Limb (tissue), 2 donors: ENCODE data around the gene MTCH2.
"Not testable (repeated sequence)": the region's sequence is repeated elsewhere in the genome, so short reads cannot be mapped to it uniquely, and the experiment has no call there.

Source experiments
- DNase-seq, 2 donors: peaks; one replicate each; pipeline ENCODE4 v3.0.0-alpha.2; 2016; ENCODE audit errors: extremely low spot score in 2 of 2

The MTCH2 gene

DNA sequence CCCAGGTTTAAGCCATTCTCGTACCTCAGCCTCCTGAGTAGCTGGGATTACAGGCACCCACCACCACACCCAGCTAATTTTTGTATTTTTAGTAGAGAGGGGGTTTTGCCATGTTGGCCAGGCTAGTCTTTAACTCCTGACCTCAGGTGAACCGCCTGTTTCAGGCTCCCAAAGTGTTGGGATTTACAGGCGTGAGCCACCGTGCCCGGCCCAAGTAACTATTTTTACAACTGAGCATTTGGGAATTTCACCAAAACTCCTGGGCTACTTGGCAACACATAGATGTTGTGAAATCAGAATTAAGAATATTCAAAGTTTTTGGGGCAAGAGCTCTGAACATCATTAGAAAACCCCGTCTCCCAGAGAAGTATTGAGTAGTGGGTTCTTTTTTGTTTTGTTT lies 1.9 kb downstream of the MTCH2 start:
- not testable (repeated sequence) for DNase-seq

DNA sequence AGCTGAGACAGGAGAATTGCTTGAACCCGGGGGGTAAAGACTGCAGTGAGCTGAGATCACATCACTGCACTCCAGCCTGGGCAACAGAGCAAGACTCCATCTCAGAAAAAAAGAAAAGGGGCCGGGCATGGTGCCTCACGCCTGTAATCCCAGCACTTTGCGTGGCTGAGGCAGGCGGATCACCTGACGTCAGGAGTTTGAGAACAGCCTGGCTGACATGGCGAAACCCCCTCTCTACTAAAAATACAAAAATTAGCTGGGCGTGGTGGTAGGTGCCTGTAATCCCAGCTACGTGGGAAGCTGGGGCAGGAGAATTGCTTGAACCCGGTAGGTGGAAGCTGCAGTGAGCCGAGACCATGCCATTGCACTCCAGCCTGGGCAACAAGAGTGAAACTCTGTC lies 6.0 kb downstream of the MTCH2 start:
- DNase-seq = not testable (repeated sequence)

DNA sequence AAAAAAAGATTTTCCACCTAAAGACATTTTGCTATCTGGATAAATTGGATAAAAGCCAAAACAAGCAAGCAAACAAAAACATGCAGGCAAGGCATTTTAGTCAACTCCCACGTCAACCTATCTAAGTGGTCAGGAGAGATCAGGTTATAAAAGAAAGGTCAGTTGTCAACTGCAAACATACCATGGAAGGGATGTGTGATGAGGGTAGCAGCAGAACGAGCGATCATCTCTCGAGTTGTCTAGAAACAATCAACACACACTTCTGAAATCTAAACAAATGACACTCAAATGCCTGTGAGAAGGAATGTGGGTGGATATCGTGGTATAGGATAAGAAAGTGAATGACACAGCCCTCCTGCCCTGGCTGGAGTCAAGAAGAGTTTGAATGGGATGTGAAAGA lies 10.9 kb downstream of the MTCH2 start:
- no peak for DNase-seq

DNA sequence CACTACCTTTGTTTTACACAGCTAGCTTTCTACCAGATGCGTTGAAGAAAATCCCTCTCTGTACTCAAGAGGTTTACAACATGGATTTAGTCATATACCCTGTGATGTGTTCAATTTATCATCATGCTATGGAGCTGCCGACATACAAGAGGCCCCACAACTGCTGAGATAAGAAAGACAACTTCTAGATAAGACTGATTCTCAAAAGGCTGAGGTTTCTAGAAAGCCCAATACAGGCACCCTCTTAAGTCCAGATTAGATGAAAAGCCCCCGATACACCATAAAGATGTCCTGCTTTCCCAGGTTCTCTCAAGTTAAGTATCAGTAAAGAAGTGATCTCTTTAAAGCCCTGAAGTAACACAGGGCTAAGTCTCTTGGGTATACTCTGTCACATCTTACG lies 14.3 kb downstream of the MTCH2 start:
- DNase-seq = no peak

DNA sequence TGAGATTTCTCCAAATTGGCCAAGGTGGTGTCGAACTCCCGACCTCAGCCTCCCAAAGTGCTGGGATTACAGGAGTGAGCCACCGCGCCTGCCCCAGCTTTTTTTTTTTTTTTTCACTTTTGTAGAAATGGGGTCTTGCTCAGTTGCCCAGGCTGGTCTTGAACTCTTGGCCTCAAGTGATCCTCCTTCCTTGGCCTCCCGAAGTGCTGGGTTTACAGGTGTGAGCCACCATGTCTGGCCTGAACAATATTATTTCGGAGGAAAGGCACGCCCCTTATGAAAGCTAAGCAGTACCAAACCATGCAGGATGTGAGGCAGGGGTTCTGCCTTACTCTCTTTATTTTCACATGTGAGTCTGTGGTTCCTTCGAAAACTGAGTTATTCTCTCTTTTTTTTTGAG lies 16.1 kb downstream of the MTCH2 start:
- no peak for DNase-seq

DNA sequence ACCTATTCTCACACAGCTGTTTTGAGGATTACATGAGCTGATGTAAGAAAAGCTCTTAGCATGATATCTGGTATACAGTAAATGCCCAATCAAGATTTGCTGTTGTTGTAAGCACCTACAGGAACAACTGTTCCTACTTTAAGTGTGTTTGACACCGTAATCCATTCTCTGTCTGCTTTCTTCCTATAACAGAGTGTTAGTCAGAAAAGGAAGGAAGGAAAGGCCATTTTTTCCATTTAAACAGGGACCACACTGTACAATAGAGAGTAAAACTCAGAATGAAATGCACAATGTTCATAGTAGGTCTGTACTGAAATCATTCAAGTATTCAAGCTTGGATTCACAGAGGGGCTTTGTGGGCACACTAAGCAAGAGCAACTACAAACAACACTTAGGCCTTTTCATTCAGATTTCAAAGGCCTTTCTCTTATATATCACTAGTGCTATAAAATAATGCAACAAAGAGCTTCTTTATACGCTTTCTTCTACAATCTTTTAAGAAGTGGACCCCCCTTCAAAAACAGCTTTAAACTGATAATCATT lies 21.5 kb downstream of the MTCH2 start:
- DNase-seq = no peak

DNA sequence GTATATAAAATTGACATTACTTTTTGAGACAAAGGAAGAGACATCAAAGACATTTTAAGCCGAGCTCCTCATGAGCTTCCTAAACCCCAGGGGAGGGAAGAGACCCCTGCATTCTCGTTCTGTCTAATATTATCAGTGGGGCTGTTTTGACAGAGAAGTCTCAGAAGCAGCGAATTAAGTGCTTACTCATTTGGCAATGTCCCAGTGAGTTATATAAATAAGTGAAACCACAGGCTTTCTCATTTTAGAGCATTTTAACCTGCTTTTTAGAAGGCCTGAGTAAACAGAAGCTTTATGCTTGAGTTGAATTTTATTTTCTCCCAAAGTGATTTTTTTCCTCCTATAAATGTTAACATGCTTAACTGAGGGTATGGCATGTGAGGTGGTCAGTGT lies 24.9 kb downstream of the MTCH2 start:
- no peak for DNase-seq

DNA sequence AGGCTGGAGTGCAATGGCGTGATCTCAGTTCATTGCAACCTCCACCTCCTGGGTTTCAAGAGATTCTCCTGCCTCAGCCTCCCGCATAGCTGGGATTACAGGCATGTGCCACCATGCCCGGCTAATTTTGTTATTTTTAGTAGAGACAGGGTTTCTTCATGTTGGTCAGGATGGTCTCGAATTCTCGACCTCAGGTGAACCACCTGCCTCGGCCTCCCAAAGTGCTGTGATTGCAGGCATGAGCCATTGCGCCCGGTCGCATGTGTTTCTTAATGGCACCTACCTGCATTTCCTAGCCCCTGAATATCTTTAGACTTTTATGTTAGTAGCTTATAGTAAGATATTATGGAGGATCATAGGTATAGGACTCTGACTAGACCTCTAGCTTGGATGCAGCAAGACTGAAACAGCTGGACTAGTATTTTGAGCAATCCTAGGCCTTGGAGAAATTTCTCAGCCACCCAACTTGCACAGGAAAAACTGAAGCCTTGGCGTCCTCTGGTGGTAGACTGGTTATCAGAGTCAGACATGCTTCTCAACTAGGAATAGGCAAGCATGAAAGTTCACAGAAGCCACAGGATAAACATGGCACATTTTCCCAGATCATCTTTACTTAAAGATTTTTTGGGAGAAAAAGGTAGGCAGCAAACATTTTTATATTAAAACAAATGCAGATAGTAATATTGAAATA lies 25.5 kb downstream of the MTCH2 start:
- peak; percentile 46 to 53 for DNase-seq

DNA sequence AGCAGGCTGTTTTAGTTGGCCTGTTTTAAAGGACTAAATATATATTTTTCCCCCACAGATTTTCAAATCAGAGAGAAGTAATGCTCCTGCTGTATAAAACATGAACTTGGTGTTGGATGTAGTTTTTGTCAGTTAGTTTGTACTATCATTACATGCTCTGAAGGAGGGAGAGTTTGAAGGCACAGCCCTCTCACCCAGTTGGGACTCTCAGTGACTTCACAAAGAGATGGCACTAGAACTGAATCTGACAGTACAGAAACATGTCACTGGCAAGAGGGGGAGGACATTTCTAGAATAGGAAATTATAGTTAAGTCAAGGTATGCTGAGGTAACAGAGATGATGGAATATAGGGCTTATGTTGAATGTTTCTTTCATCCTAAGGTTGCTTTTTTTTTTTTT lies 27.1 kb downstream of the MTCH2 start:
- DNase-seq = no peak

DNA sequence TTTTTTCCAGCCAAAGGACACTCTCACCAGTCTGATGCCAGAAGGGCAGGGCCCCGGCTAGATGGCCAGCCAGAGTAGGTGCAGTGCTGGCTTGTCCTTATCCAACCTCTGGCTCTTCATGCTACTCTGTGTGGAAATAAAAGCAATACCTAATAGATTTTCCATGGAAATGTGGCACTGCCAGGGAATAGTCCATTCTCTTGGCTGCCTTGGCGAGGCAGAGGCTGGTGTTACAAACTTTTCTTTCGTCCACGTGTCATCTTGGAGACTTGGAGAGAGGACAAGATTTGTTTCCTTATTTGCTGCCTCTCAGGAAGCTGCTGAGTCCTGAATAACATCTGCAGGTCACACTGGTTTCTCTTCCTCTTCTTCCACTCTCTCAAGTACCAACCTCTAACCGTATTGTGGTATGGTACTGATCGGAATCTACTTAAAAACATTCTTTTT lies 31.0 kb downstream of the MTCH2 start:
- DNase-seq = no peak

DNA sequence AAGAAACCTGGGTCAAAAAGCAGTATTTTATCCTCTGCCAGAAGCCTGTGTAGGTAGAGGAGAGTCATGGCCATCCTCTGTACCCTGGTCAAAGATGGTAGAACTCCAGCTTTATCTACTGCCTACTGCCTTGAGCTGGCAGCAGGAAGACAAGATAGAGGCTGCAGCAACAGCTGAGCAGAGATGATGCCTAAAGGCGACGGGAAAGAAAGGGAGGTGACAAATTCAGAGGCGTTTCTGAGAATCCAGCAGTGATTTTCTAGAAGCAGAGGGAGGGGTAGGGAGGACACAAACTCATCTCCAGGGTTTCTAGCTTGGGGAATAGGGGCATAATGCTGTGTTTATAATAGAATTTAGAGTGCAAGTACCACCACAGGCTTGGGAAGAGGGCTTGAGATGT lies 32.7 kb downstream of the MTCH2 start:
- no peak for DNase-seq

DNA sequence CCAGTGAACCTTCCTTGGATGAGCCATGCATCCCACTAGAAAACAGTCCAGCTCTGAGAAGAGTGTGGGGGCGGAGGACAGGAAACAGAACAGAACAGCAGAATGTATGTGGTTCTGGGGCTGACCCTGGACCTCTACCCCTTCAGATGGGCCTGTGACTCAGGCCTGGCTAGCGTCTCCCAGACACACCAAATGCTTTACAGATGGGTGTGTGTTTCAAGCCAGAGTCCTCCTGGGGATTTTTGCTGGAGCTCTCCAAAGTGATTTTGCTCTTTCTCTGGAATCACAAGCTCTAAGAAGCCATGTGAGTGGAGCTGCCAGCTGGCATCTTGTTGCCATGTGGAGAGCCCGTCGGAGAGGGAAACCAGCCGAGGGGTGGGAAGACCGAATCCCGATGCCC lies 35.0 kb downstream of the MTCH2 start:
- DNase-seq = no peak

DNA sequence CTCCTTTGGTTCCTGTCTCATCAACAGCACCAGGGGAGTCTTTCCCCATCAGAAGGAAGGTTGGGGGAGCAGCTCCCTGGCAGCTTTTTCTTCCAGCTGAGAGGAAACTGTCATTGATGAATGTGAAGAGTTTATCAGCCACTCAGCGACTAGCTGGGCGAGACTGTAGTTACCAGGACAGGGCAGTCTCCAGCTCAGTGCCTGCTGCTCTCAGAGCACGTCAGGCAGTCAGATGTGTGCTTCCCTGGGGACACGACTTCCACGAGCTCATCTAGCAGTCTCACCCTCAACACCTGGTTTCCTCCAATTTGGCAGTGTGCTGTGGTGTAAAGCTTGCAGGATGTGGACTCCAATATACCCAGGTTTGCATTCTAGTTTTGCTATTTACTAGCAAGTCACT lies 35.6 kb downstream of the MTCH2 start:
- DNase-seq = no peak

DNA sequence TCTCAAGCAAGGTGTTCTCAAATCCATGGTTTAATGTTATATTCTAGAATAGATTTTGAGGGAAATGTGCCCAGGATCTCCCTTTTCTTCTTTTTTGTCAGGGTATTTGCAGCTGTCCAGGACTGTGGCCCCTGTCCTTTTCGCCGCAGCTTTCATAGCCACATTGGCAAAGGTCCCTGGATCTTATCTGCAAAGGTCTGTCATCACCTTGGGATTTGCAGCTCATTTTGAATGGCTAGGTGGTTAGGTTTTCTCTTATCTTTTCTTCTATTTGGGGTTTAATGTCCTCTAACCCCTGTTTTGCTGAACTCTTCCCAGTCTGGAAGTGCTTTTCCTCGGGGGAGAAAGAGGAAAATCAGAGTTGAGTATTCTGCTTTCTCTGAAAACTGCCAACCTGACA lies 36.4 kb downstream of the MTCH2 start:
- DNase-seq = no peak

DNA sequence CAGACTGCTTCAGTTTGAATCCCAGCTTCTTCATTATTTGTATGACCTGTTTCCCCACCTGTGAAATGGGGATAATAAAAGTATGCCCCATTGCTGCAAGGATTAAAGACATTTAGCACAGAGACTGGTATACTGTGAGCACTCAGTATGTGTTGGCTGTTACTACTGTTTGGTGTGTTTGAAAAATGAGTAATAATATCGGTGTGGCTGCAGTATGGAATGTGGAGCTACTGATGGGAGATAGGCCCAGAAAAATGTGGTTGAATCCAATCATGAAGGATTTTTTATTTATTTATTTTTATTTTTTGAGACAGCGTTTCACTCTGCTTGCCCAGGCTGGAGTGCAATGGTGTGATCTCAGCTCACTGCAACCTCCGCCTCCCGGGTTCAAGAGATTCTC lies 39.1 kb downstream of the MTCH2 start:
- no peak for DNase-seq

DNA sequence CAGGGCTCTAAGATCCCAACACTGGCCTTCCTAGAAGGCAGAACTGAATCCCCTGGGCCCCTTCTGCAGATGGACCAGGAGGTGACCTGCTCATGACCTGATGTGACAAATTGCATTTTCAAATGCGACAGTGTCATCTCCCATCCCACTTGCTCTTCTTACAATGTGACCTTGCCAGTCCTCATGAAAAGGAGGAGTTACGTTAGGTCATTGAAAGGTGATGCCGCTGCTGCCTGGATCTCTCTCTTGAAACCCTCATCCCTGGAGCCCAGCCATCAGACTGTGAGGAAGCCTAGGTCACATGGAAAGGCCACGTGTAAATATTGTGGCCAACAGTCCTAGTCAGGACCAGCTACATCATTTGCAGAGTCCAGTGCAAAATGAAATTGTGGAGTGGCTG lies 42.5 kb downstream of the MTCH2 start:
- DNase-seq = no peak

DNA sequence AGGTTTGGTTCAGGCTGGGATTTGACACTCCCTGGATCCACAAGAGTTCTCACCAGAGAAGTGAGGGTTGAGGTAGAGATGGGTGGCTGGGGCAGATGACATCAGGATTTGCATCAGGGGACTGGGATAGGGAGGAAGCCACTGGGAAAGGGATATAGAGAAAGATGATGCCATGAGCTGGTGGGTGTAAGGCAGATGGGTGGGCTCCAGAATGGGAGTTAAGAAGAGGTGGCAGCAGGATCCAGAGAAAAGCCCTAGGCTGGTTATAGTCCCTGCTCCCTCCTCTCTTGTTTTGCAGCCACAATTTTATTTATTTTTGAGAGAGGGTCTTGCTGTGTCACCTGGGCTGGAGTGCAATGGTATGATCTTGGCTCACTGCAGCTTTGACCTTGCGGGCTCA lies 46.4 kb downstream of the MTCH2 start:
- DNase-seq = no peak

DNA sequence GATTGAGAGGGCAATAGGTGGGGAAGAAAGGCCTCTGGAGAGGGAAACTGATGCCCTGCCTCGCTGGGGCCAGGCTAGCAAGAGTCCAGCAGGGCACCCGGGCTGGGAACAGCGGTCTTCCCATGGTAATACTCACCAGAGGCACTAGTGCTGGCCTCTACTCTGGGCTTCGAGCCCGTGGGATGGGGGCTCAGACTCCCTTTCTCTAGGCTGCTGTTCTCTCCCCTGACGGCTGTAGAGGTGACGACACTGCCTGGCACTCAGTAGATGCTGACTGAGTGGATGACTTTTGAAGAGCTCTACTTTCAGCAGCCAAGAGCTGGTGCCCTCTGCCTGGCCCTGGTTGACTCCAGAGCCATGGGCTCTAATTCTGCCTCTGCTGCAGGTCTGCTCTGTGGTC lies 47.3 kb downstream of the MTCH2 start:
- DNase-seq = no peak

DNA sequence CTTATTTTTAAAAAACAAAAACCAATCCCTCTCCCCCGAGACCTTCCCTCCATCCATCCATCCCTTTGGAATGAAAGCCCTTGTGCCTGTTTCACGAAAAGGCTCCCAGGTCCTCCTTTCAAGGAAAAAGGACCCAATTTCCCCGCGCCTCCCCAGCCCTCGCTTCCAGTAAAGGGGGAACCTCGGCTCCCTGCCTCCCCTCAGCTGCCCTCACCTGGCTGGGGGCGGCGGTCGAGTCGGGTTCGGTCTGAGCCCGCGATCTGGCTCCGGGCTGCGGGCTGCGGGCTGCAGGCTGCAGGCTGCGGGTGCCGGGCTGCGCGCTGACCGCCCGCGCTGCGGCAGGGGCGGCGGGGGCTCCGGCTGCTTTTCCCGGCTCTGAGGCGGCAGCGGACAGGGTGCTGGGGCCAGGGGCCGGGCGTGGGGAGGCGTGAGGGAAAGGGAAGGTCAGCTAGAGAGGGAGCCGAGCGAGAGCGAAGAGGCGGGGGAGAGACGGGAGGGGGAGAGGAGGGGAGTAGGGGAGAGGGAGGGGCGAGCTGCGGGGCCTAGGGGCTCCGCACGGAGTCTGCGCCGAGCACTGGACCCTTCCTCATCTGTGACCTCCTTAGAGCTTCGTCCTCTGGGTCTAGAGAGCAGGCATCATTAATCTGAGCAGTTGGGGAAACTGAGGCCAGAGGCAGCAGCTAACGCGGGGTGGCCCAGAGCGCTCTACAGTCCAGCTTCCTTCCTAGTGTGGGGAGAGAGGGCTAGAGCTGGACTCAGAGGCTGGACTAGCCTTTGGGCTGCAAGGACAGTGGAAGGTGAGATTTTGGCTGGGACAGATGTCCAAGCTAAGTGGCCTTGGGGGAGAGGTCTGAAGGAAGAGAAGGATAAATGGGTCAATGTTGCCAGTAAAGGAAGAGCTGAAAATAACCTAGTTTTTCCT lies 48.2 kb downstream of the MTCH2 start, which contains the start of gene C1QTNF4:
TSS of gene C1QTNF4 (minus strand) at position 478 of the 922 bp plus-strand sequence. CDS start 3,601 bp downstream, outside the sequence.
- peak in 1 of 2 donors; percentile 64 for DNase-seq

DNA sequence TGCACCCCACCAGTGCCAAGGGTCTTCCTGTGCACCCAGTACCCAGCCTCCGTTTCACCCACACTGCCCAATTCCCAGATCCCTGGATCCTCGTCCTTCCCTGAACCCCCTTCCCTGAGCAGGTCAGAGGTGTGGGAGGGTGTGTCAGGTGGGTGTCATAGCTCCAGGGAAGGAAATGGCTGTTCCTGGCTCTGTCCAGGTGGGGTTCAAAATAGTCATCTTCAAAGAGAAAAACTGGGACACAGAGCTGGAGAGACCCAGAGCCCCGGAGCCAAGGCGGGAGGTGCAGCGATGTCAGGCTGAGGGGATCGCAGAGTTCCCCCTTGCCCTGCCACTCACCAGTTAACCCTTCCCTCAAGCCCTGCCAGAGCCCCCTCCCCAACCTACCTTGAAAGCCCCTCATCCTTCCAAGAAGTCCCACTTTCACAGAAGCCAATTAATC lies 48.8 kb downstream of the MTCH2 start:
- DNase-seq = no peak

DNA sequence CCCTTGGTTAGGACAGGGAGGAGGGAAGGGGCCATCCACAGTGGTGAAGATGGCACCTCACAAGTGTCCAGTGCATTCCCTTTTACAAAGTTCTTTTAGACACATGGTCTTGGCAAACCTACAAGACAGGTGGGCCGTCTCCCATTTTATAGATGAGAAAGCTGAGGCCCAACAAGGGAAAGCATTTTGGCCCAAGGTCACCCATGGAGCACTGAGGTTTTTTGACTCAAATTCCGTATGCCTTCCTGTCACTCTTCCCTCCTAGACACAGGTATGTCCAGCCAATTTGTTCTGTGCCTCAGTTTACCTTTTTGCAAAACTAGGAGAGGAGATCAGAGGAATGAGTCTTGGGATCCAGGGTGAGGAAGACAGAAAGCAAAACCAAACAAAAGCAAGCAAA lies 49.4 kb downstream of the MTCH2 start:
- no peak for DNase-seq

DNA sequence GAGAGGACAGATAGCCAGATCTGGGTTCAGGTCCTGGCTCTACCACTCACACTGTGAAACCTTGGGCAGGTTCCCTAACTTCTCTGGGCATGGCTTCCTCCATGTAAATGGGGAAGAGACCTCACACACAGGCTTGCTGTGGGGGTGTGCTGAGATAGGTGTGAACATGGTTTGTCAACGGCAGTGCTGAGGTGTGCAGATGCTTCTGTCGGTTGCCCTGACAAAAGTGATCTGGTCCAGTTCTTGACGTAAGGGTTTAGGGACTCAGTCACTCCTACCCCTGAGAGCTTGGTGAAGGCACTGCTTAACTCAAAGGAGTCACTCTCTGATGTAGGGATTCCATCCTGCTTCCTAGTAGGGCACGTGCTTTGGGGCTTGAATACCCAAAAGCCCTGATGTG lies 50.1 kb downstream of the MTCH2 start:
- no peak for DNase-seq
